CD4-positive, alpha-beta T cell treated with Interleukin-4 for 4 hours (primary cell): ENCODE measurements around the gene SPATA32.

Source experiments
- DNase-seq: peaks from one replicate; pipeline ENCODE4 v3.0.0-alpha.2; 2020

Gene SPATA32

DNA sequence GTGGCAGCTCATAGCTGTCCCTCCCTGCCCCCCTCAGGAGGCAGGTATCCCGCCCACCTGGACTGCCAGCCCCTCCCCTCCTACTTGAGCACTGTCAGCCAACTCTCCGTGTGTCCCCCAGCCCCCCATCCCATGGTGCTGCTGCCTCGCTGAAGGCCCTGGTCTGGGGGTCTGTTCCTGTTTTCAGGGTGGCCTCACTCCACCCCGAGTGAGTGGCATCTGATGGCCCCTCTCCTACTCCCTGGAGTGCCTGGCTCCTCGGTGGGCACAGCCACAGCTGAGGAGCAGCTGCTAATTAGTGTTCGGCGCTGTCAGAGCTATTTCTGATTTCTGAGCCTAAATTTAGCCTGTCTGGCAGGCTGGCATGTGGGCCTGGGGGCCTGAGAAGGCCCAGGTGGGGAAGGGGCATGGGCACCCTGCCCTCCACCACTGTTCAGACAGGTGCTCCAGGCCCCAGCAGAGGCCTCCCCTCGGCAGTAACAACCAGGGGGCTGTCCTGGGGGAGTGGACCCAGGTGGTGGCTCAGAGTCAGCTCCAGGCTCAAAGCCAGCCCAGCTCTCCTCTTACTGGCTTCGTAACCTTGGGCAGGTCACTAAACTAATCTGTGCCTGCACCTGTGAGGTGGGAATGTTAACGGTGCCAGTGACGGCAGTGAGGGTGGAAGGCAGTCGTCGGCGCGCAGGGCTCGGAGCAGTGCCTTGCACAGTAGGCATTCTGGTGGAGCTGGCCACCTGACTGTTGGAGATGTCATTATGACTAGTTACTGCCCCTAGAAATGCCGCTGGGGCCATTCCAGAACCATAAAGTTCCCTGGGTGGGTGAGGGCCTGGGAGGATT lies 33.8 kb downstream of the SPATA32 start:
- no peak for DNase-seq

DNA sequence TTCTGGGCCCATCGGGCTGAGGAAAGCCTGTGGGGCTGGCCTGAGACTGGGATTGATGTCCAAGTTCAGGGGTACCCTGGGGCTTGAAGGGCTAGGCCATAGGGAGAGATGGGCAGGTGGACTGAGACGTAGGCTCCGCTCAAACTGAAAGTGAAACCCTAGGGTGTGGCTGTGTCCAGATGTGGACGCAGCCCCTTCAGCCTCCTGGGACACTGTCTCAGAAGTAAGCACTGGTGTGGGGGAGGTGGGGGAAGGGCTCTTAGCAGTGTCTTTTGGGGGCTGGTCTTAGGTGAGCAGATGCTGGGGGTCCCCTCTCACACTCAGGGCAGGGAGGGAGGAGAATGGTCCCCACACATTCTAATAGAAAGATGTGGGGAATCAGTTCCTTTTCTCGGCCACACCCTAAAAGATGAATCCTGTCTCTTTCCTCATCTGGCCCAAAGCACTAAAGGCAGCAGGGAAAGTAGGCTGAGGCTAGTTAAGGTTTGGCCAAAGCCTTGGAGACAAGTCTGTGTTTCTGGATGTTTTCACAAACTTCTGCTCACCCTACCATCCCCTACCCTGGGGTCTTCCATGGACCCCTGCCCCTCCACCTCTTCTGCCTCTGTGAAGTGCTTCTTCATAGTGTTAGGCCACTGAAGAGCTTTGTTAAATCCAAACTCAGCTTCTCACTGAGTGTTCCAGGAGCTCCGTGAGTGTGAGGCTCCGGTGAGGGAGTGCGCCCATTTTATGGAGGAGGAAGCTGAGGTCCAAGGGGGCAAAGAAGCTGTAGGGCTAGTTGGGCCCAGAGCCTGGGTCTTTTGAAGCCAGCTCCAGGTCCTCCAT lies 34.6 kb downstream of the SPATA32 start:
- DNase-seq, result no peak

DNA sequence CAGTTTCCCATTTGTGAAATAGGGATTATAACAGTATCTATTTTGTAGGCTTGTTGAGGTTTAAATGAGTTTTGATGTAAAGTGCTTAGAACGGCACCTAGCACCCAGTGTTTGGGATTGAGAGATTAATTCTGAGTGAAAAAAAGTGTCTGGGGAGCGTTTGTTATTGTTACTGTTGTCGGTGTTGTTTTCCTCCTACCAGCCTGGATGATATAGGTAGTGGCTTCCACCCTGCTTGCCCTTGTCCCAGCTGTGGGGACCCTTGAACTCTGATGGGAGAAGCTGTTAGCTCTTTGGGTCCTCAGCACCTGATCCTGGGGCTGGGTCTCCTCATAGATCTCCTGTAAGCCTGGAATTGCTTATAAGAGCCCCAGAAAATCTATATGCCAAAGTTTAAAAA lies 35.3 kb downstream of the SPATA32 start:
- peak; percentile 41 for DNase-seq

DNA sequence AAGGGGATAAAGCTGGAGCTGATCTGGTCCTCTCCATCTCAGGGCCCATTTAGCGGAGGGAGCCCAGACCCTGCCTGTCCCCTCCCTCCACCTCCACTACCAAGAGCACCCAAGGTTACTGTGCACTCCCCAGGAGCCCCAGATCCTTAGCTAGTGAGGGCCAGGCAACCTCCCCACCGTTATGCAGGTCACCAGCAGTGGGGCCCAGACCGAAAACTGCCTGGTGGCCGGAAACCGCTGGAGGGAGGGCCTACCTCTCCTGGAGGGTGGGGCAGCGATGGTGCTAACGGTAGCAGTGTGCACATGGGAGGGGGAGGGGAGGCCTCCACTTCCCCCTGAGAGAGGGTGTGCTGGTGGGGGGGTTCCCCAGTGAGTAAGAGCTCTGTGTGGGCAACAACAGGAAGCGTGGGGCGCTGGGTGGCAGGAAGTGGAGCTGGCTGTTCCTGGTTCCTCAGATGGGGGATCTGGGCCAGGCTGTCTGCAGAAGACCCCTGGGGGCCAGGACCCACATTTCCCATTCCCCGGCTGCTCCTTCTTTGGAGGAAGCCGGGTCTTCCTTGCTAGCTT lies 35.8 kb downstream of the SPATA32 start:
- DNase-seq, result peak; percentile 99

DNA sequence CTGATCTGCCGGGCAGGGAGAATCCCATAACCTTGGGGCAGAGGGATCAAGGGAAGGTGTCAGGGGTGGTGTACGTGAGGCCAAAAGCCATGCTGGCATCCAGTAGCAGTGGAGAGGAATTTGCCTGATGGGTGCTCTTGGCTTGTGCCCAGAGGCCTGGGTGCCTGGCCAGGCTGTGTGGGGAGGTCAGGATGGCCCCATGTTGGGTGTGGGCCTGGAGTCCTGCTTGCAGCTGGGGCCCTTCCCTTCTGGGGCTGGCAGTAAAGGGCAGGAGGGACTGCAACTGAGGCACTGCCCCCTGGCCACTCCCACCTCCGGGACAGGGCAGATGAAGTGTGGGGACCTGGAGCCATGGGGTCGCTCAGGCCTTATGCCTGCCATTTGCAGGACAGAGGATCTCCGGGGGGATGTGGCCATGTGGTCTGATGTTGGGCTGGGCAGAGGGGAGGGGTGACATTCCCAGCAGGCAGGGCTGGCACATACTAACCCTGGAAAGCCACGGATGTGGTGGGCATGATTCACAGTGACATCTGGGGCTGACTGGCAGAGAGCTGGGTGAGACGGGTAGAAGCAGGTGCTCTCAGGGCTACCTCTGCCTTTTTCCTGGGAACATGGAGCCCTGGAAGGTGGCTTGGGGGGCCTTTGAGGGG lies 36.7 kb downstream of the SPATA32 start:
- peak; percentile 75 for DNase-seq

DNA sequence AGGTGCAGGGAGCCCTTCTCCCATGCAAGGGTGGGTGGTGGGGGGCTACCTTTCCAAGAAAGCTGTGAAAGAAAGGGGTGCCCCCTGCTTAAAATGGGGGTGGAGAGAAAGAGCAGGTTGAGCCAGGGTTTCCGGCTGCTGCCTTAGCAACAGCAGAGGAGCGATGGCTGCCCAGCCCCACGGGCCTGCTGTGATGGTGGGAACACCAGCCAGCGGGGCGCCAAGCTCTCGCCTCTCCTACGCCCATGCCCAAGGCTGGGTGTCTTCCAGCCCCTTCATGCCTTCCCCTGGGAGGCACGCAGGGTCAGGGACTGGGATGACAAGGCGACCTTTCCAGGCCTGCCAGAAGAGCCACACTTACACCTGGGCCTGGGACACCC lies 37.2 kb downstream of the SPATA32 start:
- no peak for DNase-seq

DNA sequence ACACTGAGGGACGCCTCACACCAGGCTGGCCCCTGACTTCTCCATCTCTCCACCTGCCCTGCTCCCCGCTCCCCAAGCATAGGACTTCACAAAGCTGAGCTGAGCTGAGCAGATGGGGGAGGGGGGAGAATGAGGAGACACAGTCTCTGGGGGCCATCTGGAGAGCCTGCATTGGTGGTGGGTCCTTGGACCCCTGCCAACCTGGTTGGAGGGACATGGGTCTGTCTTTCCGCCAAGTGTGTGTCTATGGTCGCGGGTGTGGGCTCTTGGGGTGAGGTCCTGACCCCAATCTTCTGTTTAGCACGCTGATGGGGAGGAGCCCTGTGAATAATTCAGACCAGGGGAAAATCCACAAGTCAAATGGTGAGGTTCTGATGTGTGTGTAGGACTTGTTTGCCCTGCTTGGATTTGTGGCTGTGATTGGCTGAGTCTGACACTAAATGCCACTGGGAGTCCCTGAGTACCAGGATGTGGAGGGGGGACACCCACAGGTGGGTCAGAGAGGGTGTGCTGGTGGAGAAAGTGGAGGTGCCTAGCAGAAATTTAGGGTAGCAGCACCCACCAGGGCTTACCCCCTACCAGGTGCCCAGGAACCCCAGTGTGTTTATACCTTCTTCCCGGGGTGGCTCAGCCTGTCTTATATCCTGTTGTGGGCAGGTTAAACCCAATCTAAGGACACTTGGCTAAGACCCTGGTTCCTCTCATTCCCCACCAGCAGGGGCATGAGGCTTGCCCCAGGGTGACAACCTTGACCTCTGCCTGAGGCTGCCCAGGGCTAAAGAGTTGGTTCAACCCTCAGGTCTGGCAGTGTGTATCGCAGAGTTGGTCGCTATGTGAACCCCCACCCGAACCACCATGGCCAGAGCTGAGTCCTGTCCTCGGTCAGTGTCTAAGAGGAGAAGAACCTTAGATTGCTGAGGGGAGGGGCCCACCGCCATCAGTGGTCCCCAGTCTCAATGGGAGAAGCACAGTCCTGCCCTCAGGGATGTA lies 38.1 kb downstream of the SPATA32 start:
- peak; percentile 85 for DNase-seq

DNA sequence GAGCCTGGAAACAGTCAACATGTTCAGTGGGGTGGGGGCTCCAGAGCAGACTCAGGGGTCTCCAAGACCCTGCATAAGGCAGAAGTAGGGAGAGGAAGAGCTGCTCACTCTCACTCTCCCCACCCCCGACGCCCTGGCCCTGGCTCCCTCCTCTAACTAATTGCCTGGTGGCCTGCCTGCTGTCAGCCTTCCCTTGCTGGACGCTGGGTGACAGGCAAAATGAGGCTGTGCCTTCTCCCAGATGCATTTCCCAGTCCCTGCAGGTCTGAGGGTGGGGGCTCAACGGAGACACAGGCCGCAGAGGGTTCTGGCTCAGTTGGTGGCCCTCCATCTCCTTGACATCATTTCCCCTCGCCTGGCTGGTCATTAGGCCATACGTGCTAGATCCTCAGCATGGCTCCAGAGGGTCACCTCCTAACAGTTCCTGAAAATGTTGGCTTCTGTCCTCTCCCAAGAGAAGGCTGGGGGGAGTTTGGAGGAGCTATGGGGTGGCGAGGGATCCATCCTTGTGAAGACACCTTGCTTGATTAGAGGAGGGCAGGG lies 38.8 kb downstream of the SPATA32 start:
- DNase-seq, result no peak

DNA sequence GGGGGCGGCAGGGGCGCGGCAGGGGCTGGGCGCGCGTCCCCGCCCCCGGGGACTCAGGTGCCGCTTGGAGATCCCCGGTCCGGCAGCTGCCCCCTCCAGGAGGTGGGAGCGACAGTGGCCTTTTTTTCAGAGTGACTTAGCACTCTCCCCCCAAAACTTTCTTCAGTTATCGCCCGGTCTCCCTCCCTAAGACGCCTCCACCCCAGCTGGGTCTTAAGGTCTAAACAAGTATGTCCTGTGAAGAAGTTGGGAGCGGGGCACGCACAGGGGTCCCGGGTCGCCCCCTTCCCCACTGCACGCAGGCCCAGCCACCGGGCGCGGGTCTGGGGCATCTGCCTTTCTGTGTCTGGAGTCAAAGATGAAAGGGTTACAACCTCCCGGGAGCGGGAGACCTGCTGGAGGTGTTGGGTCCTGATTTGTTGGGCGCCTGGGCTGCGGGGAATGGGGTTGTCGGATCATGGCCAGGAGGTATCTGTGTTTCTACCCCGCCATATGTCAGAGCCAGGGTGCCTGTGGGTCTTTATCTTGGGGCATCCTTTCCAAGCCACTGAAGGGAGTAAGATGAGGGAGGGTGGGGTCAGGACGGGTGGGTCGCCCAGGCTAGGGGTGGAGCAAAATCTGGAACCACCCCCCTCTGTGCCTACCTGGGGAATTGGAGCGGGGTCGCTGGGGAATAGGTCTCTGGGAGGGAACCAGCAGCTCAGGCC lies 39.5 kb downstream of the SPATA32 start:
- peak; percentile 73 for DNase-seq

DNA sequence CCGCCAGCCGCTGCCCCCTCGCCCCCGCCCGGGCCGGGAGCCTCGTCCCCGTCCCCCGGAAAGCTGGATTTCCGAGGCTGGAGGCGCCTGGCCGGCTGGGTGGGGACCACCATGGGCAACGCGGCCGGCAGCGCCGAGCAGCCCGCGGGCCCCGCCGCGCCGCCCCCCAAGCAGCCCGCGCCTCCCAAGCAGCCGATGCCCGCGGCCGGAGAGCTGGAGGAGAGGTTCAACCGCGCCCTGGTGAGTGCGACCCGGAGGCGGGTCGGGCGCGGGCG lies 39.9 kb downstream of the SPATA32 start:
- DNase-seq, result no peak

DNA sequence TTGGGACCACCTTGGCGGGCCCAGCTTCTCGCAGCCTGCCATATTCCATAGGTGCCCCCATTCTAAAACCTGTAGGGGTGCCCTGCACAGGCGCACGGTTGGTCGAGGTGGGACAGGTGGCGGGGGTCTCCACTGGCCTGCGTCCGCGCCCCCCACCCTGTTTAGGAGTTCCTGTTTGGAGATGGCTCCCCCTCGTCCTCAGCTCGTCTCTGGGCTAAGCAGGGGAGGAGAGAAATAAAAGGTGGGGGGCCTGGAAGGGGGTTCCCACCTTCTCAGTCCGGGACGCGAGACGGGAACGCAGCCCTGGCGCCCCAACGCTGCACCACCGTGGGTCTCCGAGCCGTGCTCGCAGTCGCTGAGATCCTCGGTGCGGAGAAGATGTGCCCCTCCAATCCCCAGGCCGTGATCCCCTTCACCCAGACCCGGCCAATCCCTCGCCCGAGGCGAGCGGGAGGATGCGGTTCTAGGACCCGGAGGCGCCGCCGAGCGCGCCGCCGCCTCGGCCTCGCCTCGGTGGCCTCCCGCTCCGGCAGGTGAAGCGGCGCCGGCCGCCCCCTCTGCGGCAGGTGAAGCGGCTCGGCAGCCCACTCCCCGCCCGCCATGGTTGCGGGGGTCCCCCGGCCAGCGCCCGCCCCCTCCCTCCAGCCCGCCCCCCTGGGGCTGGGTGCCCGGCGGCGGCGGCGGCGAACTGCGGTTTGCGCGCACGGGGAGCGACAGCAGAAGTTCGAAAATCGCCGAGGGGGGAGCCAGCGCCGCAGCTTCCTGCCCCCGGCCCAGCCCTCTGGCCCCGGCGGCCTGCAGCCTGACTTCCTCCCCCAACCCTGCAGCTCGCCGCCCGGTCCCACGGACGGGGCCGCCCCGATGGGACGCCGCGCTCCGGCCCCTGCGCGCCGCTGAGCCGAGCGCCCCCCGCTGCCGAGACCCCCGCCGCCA lies 40.5 kb downstream of the SPATA32 start, which contains the start of gene FMNL1:
Gene FMNL1, plus strand, starts transcription at position 805 of the 933 bp plus-strand sequence. CDS start 240 bp downstream, outside the sequence.
- DNase-seq, result peak; percentile 57

DNA sequence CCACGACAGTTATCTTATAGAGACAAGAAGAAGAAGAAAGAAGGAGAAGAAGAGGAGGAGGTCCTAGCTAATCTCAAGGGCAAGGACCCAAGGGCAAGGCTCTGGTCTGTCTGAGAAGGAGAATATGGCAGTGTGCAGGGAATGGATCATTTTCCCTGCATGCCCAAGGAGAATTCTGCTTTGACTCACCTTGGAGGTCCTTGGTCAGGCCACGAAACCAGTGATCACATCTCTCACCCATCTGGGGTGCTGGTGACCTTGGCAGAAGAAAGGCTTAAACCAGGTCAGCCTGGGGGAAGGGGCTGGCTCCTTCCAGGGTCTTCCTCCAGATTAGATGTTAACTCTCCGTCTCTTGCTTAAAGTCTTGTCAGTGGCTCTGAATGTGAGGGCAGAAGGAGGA lies 41.8 kb downstream of the SPATA32 start:
- no peak for DNase-seq

DNA sequence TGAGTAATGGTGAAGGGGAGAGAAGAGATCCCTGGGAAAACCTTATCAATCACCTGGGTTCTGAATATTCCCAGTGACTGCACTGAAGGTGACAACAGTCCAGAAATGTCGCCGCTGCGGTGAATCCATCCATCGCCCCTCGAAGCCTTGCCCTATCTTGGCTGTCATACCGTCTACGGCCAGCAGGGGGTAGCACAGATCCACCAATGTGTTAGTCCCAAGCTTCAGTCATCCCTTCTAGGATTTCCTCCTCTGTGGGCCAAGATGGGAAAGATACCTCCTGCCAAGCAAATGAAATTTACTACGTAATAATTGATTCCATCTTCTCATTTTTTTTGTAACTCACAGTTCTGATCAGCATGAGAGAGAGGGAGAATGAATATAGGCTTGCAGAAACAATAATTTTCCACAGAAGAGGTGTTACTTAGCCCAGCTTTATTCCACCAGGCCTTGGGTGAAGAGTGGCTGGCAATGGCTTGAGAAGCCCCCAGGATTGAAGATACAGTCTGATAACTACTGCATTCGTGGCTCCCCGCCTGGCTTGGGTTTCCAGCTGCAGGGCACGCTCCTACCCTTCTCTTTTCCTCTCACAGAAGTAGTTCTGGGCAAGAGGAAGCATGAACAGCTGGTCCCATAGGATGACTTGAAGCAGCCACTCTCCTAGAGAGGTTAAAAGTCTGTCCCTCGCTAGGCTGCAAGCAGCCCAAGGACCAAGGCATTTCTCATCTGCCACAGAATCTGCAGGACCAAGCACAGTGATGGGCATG lies 42.8 kb downstream of the SPATA32 start:
- DNase-seq, result peak; percentile 83
